ENCODE measurements around the gene LRRC4B.
"Not testable (repeated sequence)": the region's sequence is repeated elsewhere in the genome, so short reads cannot be mapped to it uniquely, and the experiment has no call there.

LRRC4B gene

GRCh38 chr19:50482271-50482855 is 85.9 kb downstream of the LRRC4B start:
- DNase-seq = no peak

GRCh38 chr19:50481351-50482149 is 86.7 kb downstream of the LRRC4B start:
- DNase-seq = no peak

DNA sequence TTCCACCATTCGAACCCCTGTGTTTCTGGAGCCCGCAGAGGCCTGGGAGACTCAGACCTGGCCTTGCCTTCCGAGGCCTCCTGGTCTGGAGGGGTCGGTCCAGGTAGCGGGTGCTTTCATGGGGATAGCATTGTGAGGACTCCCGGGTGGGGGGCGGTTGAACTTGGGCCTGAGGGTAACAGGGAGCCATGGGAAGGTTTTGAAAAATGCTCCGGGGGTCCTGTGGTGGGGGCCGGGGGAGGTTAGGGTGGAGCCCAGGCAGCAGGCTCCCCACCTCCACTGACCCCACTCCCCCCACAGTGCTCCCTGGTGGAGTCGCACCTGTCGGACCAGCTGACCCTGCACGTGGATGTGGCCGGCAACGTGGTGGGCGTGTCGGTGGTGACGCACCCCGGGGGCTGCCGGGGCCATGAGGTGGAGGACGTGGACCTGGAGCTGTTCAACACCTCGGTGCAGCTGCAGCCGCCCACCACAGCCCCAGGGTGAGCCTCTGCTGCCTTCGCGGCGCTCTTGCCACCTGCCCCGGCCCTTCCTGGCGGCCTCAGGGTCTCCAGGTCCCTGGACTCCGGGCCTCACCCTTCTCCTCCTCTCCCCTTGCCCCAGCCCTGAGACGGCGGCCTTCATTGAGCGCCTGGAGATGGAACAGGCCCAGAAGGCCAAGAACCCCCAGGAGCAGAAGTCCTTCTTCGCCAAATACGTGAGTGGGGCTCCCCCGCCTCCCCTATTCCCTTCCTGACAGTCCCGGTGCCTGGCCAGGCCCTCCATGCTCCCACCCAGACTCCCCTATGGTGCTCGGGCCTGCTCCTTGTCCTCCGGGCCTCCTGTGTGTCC is 87.7 kb downstream of the LRRC4B start:
- DNase-seq = no peak

- DNase-seq = no peak
These were observed 88.4 kb downstream of the LRRC4B start for GRCh38 chr19:50479761-50480251.

GRCh38 chr19:50478901-50479715 is 89.1 kb downstream of the LRRC4B start:
- peak; percentile 82 for DNase-seq

DNA sequence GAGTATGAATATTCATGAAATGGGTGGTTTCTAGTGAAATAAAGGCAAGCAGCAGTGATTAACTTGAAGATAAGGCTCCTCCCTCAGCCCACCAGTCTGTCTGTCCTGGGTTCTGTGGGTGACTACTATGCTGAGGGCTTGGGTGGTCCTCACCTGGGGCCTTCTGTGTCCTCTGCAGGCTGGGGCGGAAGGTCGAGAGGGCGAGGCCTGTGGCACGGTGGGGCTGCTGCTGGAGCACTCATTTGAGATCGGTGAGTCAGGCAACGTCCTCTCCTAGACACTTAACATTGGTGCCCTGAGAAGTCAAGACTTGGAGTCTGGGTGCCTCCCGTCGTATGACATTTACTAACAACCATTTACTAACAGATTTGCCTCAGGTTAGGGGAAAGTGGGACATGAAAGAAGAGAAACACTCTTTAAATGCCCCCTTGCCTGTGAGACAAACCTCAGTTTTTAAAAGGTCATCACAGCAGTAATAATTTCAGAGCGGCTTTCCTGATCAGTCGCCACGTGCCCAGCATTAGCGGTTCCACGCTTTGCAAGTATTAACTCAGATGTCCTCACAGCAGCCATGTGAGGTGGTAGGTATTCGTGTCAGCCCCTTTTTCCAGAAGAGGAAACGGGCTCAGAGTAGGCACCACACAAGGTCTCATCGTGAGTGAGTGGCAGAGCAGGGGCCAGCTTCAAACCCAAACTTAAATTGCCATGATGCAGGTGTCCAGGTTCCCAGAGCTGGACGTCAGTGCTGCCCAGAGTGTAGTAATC is 90.3 kb downstream of the LRRC4B start:
- no peak for DNase-seq

DNA sequence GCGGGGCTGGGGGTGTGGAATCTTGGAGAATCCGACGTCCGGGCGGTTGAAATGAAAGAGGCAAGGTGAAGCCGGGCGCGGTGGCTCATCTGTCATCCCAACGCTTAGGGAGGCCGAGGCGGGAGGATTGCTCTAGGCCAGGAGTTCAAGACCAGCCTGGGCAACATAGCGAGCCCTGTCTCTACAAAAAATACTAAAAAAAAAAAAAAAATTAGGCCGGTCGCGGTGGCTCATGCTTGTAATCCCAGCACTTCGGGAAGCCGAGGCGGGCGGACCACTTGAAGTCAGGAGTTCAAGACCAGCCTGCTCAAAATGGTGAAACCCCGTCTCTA is 91.4 kb downstream of the LRRC4B start:
- no peak for DNase-seq

GRCh38 chr19:50476224-50476906 is 91.9 kb downstream of the LRRC4B start, which contains the start of the genes EMC10 and GARIN5A:
EMC10 (plus strand) TSS chr19:50476507; CDS start chr19:50476545, 38 bp downstream.
GARIN5A (minus strand) TSS chr19:50476848; CDS start chr19:50476388, 460 bp downstream.
- DNase-seq = peak; percentile 97

DNA sequence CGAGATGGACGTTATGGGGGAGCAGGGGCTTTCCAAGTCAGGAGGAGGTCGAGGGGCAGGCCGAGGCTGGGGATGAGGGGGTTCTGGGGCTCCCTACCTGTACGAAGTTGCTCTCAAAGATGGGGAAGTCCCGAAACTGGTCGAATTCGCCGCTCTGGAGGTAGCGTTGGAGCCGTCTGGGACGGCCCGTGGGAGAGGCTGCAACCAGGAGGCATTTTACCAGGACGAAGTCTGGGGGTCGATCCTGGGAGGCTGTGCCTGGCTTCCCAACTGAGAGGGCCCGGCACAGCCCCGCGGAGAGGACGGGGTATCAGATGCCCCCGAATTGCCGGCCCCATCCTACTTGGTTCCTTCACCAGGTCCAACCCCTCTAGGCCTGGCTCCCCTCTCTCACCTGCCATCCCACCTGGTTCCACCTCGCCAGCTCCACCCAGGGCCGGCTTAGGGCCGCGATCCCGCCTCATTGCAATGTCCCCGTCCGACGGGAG is 92.5 kb downstream of the LRRC4B start:
- no peak for DNase-seq

- DNase-seq = no peak
These were observed 93.1 kb downstream of the LRRC4B start for GRCh38 chr19:50475101-50475568.

DNA sequence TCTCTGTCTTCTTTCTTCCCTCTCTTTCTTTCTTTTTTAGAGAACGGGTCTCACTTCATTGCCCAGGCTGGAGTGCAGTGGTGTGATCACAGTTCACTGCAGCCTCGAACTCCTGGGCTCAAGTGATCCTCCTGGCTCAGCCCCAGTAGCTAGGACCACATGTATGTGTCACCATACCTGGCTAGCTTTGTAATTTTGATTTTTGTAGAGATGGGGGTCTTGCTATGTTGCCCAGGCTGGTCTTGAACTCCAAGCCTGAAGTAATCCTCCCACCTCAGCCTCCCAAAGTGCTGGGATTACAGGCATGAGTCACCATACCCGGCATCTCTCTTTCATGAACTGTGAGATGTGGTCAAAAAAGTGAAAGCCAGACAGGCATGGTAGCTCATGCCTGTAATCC is 94.9 kb downstream of the LRRC4B start:
- DNase-seq = not testable (repeated sequence)

DNA sequence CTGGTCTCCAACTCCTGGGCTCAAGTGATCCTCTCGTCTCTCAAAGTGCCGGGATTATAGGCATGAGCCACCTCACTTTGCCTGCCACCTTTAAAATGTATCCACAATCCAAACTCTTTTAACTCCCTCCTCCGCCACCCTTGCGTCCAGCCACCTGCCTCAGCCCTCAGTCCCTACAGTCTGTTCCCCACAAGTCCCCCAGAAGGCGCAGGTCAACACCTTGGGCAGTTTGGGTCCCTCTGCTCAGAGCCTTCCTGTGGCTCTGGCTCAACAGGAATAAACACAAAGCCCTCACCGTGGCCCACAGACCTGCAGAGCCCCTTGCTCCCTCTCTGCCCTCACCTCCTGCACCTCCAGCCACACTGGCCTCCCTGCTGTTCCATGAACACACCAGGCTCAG is 99.4 kb downstream of the LRRC4B start:
- no peak for DNase-seq

GRCh38 chr19:50467566-50467965 is 100.7 kb downstream of the LRRC4B start:
- DNase-seq = no peak

All from islet precursor cell (in vitro differentiated cells).